SK-N-SH (cell line): ENCODE results near the gene SYDE1. TPM values are rescaled to one million over a fixed set of nuclear protein-coding genes. Genes with fewer than 3 reads are reported as not detected.

ENCODE experiments used
- CTCF ChIA-PET: fragments of 300-600, 350-600 bp; formaldehyde crosslinking; extraction: SDS; loops from one replicate; lab custom pipeline; 2021; lab: Yijun Ruan, JAX
- POLR2A ChIA-PET: fragments of 350-600 bp; sonication (Branson Sonifier 250); formaldehyde crosslinking; extraction: SDS; loops from one replicate; lab custom pipeline; 2020; ENCODE audit warnings: antibody characterized with exemption, inconsistent platforms; lab: Yijun Ruan, JAX
- DNase-seq: peaks from one replicate; pipeline ENCODE4 v3.0.0; 2012
- H2AFZ ChIP-seq: fragments of 200-600 bp; sonication (generic); 2 replicates; pipeline ENCODE4 v1.8.1; 2016; ENCODE audit warnings: antibody characterized with exemption, mild to moderate bottlenecking, low read depth
- H3F3A ChIP-seq: fragments of 200-600 bp; sonication (generic); replicated peaks from 2 replicates; pipeline ENCODE3; 2016; ENCODE audit warnings: antibody characterized with exemption, mild to moderate bottlenecking; ENCODE audit not compliant: insufficient read depth
- H3K27ac ChIP-seq, 2 experiments: fragments of 200-500 bp in 1 of 2; fragments of 200-600 bp in 1 of 2; sonication (Bioruptor generic) in 1 of 2; sonication (generic), shearing (Covaris generic) in 1 of 2; 2 replicates each; pipeline versions ENCODE4 v1.5.1 to v1.6.1; 2014 to 2016; ENCODE audit warnings: low read depth in 2 of 2, inconsistent platforms in 1 of 2, low read length in 1 of 2, mild to moderate bottlenecking in 1 of 2, mixed read lengths in 1 of 2
- H3K27me3 ChIP-seq: fragments of 200-600 bp; sonication (generic), shearing (Covaris generic); 2 replicates; pipeline ENCODE4 v1.6.1; 2016; ENCODE audit warnings: mixed run types; ENCODE audit not compliant: insufficient read depth
- H3K36me3 ChIP-seq, 2 experiments: fragments of 200-500 bp in 1 of 2; fragments of 200-600 bp in 1 of 2; sonication (Bioruptor generic) in 1 of 2; sonication (generic) in 1 of 2; replicated peaks in 1 of 2; 2 replicates each; pipeline versions ENCODE3 to v1.5.1; 2014 to 2016; ENCODE audit warnings: low read length in 1 of 2, mild to moderate bottlenecking in 1 of 2; ENCODE audit not compliant: insufficient read depth in 2 of 2, control insufficient read depth in 1 of 2
- H3K4me1 ChIP-seq, 2 experiments: fragments of 200-500 bp in 1 of 2; fragments of 200-600 bp in 1 of 2; sonication (Bioruptor generic) in 1 of 2; sonication (generic), shearing (Covaris generic) in 1 of 2; 2 replicates each; pipeline versions ENCODE4 v1.5.1 to v1.6.1; 2014 to 2016; ENCODE audit warnings: low read depth in 1 of 2, low read length in 1 of 2, mixed run types in 1 of 2; ENCODE audit not compliant: insufficient read depth in 2 of 2, control insufficient read depth in 1 of 2
- H3K4me2 ChIP-seq: fragments of 200-600 bp; sonication (generic), shearing (Covaris generic); 2 replicates; pipeline ENCODE4 v1.6.1; 2017; ENCODE audit warnings: mixed run types
- H3K4me3 ChIP-seq, 2 experiments: fragments of 200-500 bp in 1 of 2; fragments of 200-600 bp in 1 of 2; sonication (Bioruptor generic) in 1 of 2; sonication (generic), shearing (Covaris generic) in 1 of 2; 2 replicates each; pipeline versions ENCODE4 v1.5.1 to v1.8.1; 2014 to 2016; ENCODE audit warnings: low read depth in 2 of 2, inconsistent platforms in 1 of 2, low read length in 1 of 2, mild to moderate bottlenecking in 1 of 2, mixed read lengths in 1 of 2, moderate library complexity in 1 of 2
- H3K79me2 ChIP-seq: fragments of 200-600 bp; sonication (generic); 2 replicates; pipeline ENCODE4 v1.8.1; 2017; ENCODE audit warnings: mild to moderate bottlenecking; ENCODE audit not compliant: insufficient read depth
- H3K9ac ChIP-seq: fragments of 200-600 bp; sonication (generic); 2 replicates; pipeline ENCODE4 v1.6.1; 2017; ENCODE audit warnings: mixed run types
- H3K9me2 ChIP-seq: fragments of 200-600 bp; sonication (generic); 2 replicates; pipeline ENCODE4 v1.6.1; 2017; ENCODE audit warnings: mixed run types
- H3K9me3 ChIP-seq: fragments of 200-600 bp; sonication (generic); 2 replicates; pipeline ENCODE4 v1.6.1; 2017; ENCODE audit warnings: mixed run types, mild to moderate bottlenecking, moderate library complexity
- H4K20me1 ChIP-seq: fragments of 200-600 bp; sonication (generic); 2 replicates; pipeline ENCODE4 v1.6.1; 2017; ENCODE audit warnings: mild to moderate bottlenecking, mixed run types; ENCODE audit not compliant: insufficient read depth
- CHD2 ChIP-seq: fragments of 150-350 bp; IDR thresholded peaks from 2 replicates; pipeline ENCODE4 v1.6.1; 2018; ENCODE audit warnings: low read length; ENCODE audit not compliant: partially characterized antibody
- EP300 ChIP-seq, 2 experiments: IDR thresholded peaks; 2 replicates each; pipeline versions ENCODE4 v1.4.0 to v1.6.1; 2012; ENCODE audit warnings: borderline replicate concordance in 1 of 2, low read depth in 1 of 2, low read length in 1 of 2
- EZH2phosphoT487 ChIP-seq: fragments of 200-600 bp; sonication (generic); IDR thresholded peaks from 2 replicates; pipeline ENCODE4 v1.6.1; 2017; ENCODE audit warnings: low read depth, mixed run types, mild to moderate bottlenecking, antibody characterized with exemption, moderate library complexity, borderline replicate concordance
- FOSL2 ChIP-seq: IDR thresholded peaks from 2 replicates; pipeline ENCODE4 v1.4.0; 2012; ENCODE audit warnings: low read depth, mild to moderate bottlenecking, moderate library complexity, borderline replicate concordance
- FOXJ3 ChIP-seq: sonication (generic); formaldehyde crosslinking; IDR thresholded peaks from 2 replicates; pipeline ENCODE4 v1.5.1; 2020; ENCODE audit warnings: mild to moderate bottlenecking, missing genetic modification reagents
- GABPA ChIP-seq: IDR thresholded peaks from 2 replicates; pipeline ENCODE4 v1.4.0; 2012; ENCODE audit warnings: low read depth, mild to moderate bottlenecking
- GATA2 ChIP-seq: sonication (generic); formaldehyde crosslinking; IDR thresholded peaks from 2 replicates; pipeline ENCODE4 v1.5.0; 2020; ENCODE audit warnings: mild to moderate bottlenecking, missing genetic modification reagents
- MEF2A ChIP-seq: IDR thresholded peaks from 2 replicates; pipeline ENCODE4 v1.4.0; 2012; ENCODE audit warnings: low read depth, borderline replicate concordance
- NFIC ChIP-seq: IDR thresholded peaks from 2 replicates; pipeline ENCODE4 v1.4.0; 2012; ENCODE audit warnings: borderline replicate concordance
- NRF1 ChIP-seq: IDR thresholded peaks from 2 replicates; pipeline ENCODE4 v1.6.1; 2012; ENCODE audit warnings: low read depth, mild to moderate bottlenecking, low read length
- RCOR1 ChIP-seq: fragments of 150-350 bp; IDR thresholded peaks from 2 replicates; pipeline ENCODE4 v1.6.1; 2017; ENCODE audit warnings: antibody characterized with exemption, low read length
- RFX5 ChIP-seq: IDR thresholded peaks from 2 replicates; pipeline ENCODE4 v1.6.1; 2012; ENCODE audit warnings: mild to moderate bottlenecking, improper control_type of control experiment, low read length
- SIN3A ChIP-seq: IDR thresholded peaks from 2 replicates; pipeline ENCODE4 v1.6.1; 2012; ENCODE audit warnings: low read depth, mild to moderate bottlenecking, low read length, moderate library complexity, borderline replicate concordance
- SMC3 ChIP-seq: IDR thresholded peaks from 2 replicates; pipeline ENCODE4 v1.6.1; 2012; ENCODE audit warnings: low read depth, low read length, improper control_type of control experiment
- TCF12 ChIP-seq: IDR thresholded peaks from 2 replicates; pipeline ENCODE4 v1.4.0; 2012
- YY1 ChIP-seq: IDR thresholded peaks from 2 replicates; pipeline ENCODE4 v1.4.0; 2012; ENCODE audit warnings: low read depth, mild to moderate bottlenecking
- WGBS: methylation state at CpG from one replicate; pipeline ENCODE4 v1.1.6; 2017; ENCODE audit warnings: low lambda C conversion rate; 5-methylcytosine and 5-hydroxymethylcytosine counted together
- polyA plus RNA-seq, 3 experiments: library from polyadenylated mRNA; depleted of rRNA; stranded (reverse); fragments of >200 nt; gene quantifications; 2 replicates each; pipeline ENCODE4 v1.2.3, GENCODE V29; 2012
- TF ChIP-seq, protein P1 (sequence below): IDR thresholded peaks from 2 replicates; pipeline ENCODE4 v1.6.1; 2012; ENCODE audit warnings: mild to moderate bottlenecking, low read depth, low read length, moderate library complexity
- TF ChIP-seq, protein P2 (sequence below): fragments of 200-600 bp; sonication (generic); IDR thresholded peaks from 2 replicates; pipeline ENCODE4 v1.6.1; 2017; ENCODE audit warnings: antibody characterized with exemption, mild to moderate bottlenecking, moderate library complexity
- TF ChIP-seq, protein P3 (sequence below): fragments of 150-350 bp; IDR thresholded peaks from 2 replicates; pipeline ENCODE4 v1.6.1; 2016; ENCODE audit warnings: mild to moderate bottlenecking, low read depth, low read length
- TF ChIP-seq, protein P4 (sequence below): IDR thresholded peaks from 2 replicates; pipeline ENCODE4 v1.4.0; 2012; ENCODE audit warnings: low read depth, borderline replicate concordance

The SYDE1 gene
- polyA plus RNA-seq, 1 of the 3 experiments (the other 2 are of a cell fraction), result 44.1 TPM

DNA sequence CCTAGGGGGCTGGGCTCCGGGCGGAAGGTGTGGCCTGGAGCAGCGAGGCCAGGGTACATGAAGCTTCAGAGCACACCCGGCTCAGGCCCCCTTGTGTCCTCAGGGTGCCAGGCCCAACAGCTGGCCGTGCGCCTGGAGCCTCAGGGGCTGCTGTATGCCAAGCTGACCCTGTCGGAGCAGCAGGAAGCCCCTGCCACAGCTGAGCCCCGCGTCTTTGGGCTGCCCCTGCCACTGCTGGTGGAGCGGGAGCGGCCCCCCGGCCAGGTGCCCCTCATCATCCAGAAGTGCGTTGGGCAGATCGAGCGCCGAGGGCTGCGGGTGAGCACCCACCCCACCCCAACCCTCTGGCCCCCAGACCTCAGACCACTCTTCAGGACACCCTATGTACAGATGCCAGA, 3.2 kb downstream of the SYDE1 start:
- H4K20me1 ChIP-seq, result 0 out of 2 replicates have a peak, but pooled peaks cover 8% of the 10 kb centered on the region
- no peak overlapping the region for H3K27ac ChIP-seq
- no peak overlapping the region for H3K4me2 ChIP-seq
- no peaks in the 10 kb centered on the region for H3K9me3 ChIP-seq
- H3F3A ChIP-seq, result peaks cover 22% of the 10 kb centered on the region
- WGBS, result 77% methylated on average over 5 of the region's 17 CpGs
- CTCF ChIA-PET, result interaction anchor here (1.5 to 2.9 kb wide), 2 partner anchors 9 to 18 kb away, joined by 6 to 16 read pairs; no protein-coding TSS in a partner anchor
- DNase-seq, result peak; percentile 23
- peaks cover 28% of the 10 kb centered on the region for H3K79me2 ChIP-seq
- peaks cover 0 to 9% of the 10 kb centered on the region in 2 experiments; a peak in 1 of 4 replicates for H3K4me1 ChIP-seq
- no peak overlapping the region for H3K9ac ChIP-seq
- TF ChIP-seq EZH2phosphoT487 (no peak), MEF2A (no peak), RCOR1 (no peak), SMC3 (no peak), GABPA (no peak), NFIC (no peak), GATA2 (no peak), RFX5 (no peak), NRF1 (no peak), EP300 (IDR thresholded peaks at IDR 0.05; ENCODE audit: borderline replicate concordance in 1 of 2, low read depth in 1 of 2, low read length in 1 of 2) (no peak), TCF12 (no peak), CHD2 (no peak), FOXJ3 (CRISPR knock-in tag) (no peak), SIN3A (no peak), FOSL2 (no peak), YY1 (no peak)
- TF ChIP-seq, protein P1, sequence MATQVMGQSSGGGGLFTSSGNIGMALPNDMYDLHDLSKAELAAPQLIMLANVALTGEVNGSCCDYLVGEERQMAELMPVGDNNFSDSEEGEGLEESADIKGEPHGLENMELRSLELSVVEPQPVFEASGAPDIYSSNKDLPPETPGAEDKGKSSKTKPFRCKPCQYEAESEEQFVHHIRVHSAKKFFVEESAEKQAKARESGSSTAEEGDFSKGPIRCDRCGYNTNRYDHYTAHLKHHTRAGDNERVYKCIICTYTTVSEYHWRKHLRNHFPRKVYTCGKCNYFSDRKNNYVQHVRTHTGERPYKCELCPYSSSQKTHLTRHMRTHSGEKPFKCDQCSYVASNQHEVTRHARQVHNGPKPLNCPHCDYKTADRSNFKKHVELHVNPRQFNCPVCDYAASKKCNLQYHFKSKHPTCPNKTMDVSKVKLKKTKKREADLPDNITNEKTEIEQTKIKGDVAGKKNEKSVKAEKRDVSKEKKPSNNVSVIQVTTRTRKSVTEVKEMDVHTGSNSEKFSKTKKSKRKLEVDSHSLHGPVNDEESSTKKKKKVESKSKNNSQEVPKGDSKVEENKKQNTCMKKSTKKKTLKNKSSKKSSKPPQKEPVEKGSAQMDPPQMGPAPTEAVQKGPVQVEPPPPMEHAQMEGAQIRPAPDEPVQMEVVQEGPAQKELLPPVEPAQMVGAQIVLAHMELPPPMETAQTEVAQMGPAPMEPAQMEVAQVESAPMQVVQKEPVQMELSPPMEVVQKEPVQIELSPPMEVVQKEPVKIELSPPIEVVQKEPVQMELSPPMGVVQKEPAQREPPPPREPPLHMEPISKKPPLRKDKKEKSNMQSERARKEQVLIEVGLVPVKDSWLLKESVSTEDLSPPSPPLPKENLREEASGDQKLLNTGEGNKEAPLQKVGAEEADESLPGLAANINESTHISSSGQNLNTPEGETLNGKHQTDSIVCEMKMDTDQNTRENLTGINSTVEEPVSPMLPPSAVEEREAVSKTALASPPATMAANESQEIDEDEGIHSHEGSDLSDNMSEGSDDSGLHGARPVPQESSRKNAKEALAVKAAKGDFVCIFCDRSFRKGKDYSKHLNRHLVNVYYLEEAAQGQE, result no peak
- TF ChIP-seq, protein P2, sequence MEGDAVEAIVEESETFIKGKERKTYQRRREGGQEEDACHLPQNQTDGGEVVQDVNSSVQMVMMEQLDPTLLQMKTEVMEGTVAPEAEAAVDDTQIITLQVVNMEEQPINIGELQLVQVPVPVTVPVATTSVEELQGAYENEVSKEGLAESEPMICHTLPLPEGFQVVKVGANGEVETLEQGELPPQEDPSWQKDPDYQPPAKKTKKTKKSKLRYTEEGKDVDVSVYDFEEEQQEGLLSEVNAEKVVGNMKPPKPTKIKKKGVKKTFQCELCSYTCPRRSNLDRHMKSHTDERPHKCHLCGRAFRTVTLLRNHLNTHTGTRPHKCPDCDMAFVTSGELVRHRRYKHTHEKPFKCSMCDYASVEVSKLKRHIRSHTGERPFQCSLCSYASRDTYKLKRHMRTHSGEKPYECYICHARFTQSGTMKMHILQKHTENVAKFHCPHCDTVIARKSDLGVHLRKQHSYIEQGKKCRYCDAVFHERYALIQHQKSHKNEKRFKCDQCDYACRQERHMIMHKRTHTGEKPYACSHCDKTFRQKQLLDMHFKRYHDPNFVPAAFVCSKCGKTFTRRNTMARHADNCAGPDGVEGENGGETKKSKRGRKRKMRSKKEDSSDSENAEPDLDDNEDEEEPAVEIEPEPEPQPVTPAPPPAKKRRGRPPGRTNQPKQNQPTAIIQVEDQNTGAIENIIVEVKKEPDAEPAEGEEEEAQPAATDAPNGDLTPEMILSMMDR, result no peak
- TF ChIP-seq, protein P3, sequence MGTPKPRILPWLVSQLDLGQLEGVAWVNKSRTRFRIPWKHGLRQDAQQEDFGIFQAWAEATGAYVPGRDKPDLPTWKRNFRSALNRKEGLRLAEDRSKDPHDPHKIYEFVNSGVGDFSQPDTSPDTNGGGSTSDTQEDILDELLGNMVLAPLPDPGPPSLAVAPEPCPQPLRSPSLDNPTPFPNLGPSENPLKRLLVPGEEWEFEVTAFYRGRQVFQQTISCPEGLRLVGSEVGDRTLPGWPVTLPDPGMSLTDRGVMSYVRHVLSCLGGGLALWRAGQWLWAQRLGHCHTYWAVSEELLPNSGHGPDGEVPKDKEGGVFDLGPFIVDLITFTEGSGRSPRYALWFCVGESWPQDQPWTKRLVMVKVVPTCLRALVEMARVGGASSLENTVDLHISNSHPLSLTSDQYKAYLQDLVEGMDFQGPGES, result no peak
- TF ChIP-seq, protein P4, sequence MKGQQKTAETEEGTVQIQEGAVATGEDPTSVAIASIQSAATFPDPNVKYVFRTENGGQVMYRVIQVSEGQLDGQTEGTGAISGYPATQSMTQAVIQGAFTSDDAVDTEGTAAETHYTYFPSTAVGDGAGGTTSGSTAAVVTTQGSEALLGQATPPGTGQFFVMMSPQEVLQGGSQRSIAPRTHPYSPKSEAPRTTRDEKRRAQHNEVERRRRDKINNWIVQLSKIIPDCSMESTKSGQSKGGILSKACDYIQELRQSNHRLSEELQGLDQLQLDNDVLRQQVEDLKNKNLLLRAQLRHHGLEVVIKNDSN, result no peak
- POLR2A ChIA-PET, result no interaction called here
- H3K4me3 ChIP-seq, result no peak overlapping the region
- H3K36me3 ChIP-seq, result peaks cover 36 to 59% of the 10 kb centered on the region in 2 experiments
- H3K9me2 ChIP-seq, result no peaks in the 10 kb centered on the region
- H2AFZ ChIP-seq, result no peak overlapping the region
- no peaks in the 10 kb centered on the region for H3K27me3 ChIP-seq
